KMS-11 (cell line): Measurements from ENCODE around the gene NAA10.

Source experiments
- H2AFZ ChIP-seq: fragments of 200-600 bp; sonication (generic); 2 replicates; pipeline ENCODE4 v1.6.1; 2016; ENCODE audit warnings: antibody characterized with exemption, mixed run types, low read depth
- H3K27ac ChIP-seq: fragments of 200-600 bp; sonication (generic); 2 replicates; pipeline ENCODE4 v1.6.1; 2016; ENCODE audit warnings: mild to moderate bottlenecking, mixed run types
- H3K27me3 ChIP-seq: fragments of 200-600 bp; sonication (generic); 2 replicates; pipeline ENCODE4 v1.6.1; 2017; ENCODE audit warnings: mild to moderate bottlenecking, low read depth, mixed run types, moderate library complexity; ENCODE audit not compliant: insufficient read depth
- H3K36me3 ChIP-seq: fragments of 200-600 bp; sonication (generic); 2 replicates; pipeline ENCODE4 v1.6.1; 2017; ENCODE audit warnings: mild to moderate bottlenecking, mixed run types; ENCODE audit not compliant: insufficient read depth
- H3K4me1 ChIP-seq: fragments of 200-600 bp; sonication (generic); 2 replicates; pipeline ENCODE4 v1.6.1; 2016; ENCODE audit warnings: mild to moderate bottlenecking, low read depth, mixed run types; ENCODE audit not compliant: poor library complexity, severe bottlenecking
- H3K4me2 ChIP-seq: fragments of 200-600 bp; sonication (generic); 2 replicates; pipeline ENCODE4 v1.7.0; 2016; ENCODE audit warnings: mild to moderate bottlenecking, mixed run types
- H3K4me3 ChIP-seq: fragments of 200-600 bp; sonication (generic); IDR thresholded peaks from 2 replicates; pipeline ENCODE4 v1.6.1; 2017; ENCODE audit warnings: low read depth, low read length, mixed read lengths; ENCODE audit not compliant: insufficient read depth
- H3K79me2 ChIP-seq: fragments of 200-600 bp; sonication (generic); 2 replicates; pipeline ENCODE4 v1.6.1; 2016; ENCODE audit warnings: low read depth, mixed run types; ENCODE audit not compliant: insufficient read depth
- H3K9ac ChIP-seq: fragments of 200-600 bp; sonication (generic); 2 replicates; pipeline ENCODE4 v1.6.1; 2016; ENCODE audit warnings: mild to moderate bottlenecking, mixed run types
- H4K20me1 ChIP-seq: fragments of 200-600 bp; sonication (generic); 2 replicates; pipeline ENCODE4 v1.6.1; 2016; ENCODE audit warnings: mild to moderate bottlenecking, mixed run types; ENCODE audit not compliant: insufficient read depth
- CTCF ChIP-seq: fragments of 200-600 bp; sonication (generic); conservative IDR thresholded peaks from 2 replicates; pipeline ENCODE4 v1.6.1; 2017; ENCODE audit warnings: low read depth, mild to moderate bottlenecking, antibody characterized with exemption, low read length, moderate library complexity, mixed read lengths

The NAA10 gene

GRCh38 chrX:153907456-153907855, 27.4 kb downstream of the NAA10 start:
- no peak overlapping the region for H2AFZ ChIP-seq
- TF ChIP-seq CTCF = no peak
- H3K4me1 ChIP-seq = peaks cover 10% of the 10 kb centered on the region
- H3K79me2 ChIP-seq = no peaks in the 10 kb centered on the region
- H3K4me2 ChIP-seq = no peak overlapping the region
- H3K9ac ChIP-seq = no peak overlapping the region
- no peaks in the 10 kb centered on the region for H3K27me3 ChIP-seq
- H3K36me3 ChIP-seq = no peaks in the 10 kb centered on the region
- no peaks in the 10 kb centered on the region for H4K20me1 ChIP-seq
- no peak overlapping the region for H3K4me3 ChIP-seq
- H3K27ac ChIP-seq = no peak overlapping the region

GRCh38 chrX:153906126-153906917, 28.5 kb downstream of the NAA10 start:
- Histone ChIP-seq H3K27me3 (no peaks in the 10 kb centered on the region), H4K20me1 (no peaks in the 10 kb centered on the region), H3K4me3 (no peak overlapping the region), H3K4me2 (no peak overlapping the region), H2AFZ (no peak overlapping the region), H3K4me1 (peaks cover 18% of the 10 kb centered on the region), H3K36me3 (no peaks in the 10 kb centered on the region), H3K79me2 (no peaks in the 10 kb centered on the region), H3K9ac (no peak overlapping the region), H3K27ac (no peak overlapping the region)
- TF ChIP-seq CTCF = no peak

- Histone ChIP-seq H2AFZ (no peak overlapping the region), H3K27ac (no peak overlapping the region), H3K36me3 (no peaks in the 10 kb centered on the region), H3K4me2 (no peak overlapping the region), H3K9ac (no peak overlapping the region), H4K20me1 (no peaks in the 10 kb centered on the region), H3K27me3 (no peaks in the 10 kb centered on the region), H3K79me2 (no peaks in the 10 kb centered on the region), H3K4me1 (peaks cover 23% of the 10 kb centered on the region), H3K4me3 (no peak overlapping the region)
- TF ChIP-seq CTCF = no peak
Measured at GRCh38 chrX:153905481-153906095, 29.2 kb downstream of the NAA10 start.

GRCh38 chrX:153903991-153904957, 30.6 kb downstream of the NAA10 start, which contains the start of gene AVPR2:
AVPR2 (plus strand) TSS chrX:153904673; CDS start chrX:153905146, 473 bp downstream.
- Histone ChIP-seq H3K36me3 (no peaks in the 10 kb centered on the region), H2AFZ (no peak within 1 kb of the TSS), H3K9ac (no peak within 1 kb of the TSS), H3K79me2 (no peaks in the 10 kb centered on the region), H3K27me3 (no peaks in the 10 kb centered on the region), H3K4me1 (peaks cover 35% of the 10 kb centered on the region), H4K20me1 (no peaks in the 10 kb centered on the region), H3K27ac (no peak within 1 kb of the TSS), H3K4me2 (no peak within 1 kb of the TSS), H3K4me3 (no peak within 1 kb of the TSS)
- no peak for TF ChIP-seq CTCF
